Kidney (tissue), 14 donors: ENCODE results near the gene LIN7B. TPM values are rescaled to one million over a fixed set of nuclear protein-coding genes. Genes with fewer than 3 reads are reported as not detected.
A peak's percentile ranks its signal among the peaks of the same experiment; 100 is the strongest.

Experiments
- DNase-seq, 5 donors: peaks; one replicate each; pipeline ENCODE4 v3.0.0-alpha.2; 2013 to 2020
- FAIRE-seq: peaks from 2 replicates; lab custom pipeline; 2012; peaks lifted over from hg19 to GRCh38; lab: Jason Lieb, UNC
- H3K27ac ChIP-seq, 2 donors: one replicate each; pipeline ENCODE4 v1.7.0; 2013; ENCODE audit warnings: low read depth in 2 of 2, low read length in 2 of 2, inconsistent platforms in 1 of 2
- H3K27me3 ChIP-seq: one replicate; pipeline ENCODE4 v1.7.1; 2013; ENCODE audit warnings: low read length, inconsistent platforms; ENCODE audit not compliant: control insufficient read depth, insufficient read depth
- H3K36me3 ChIP-seq, 3 donors: one replicate each; pipeline versions ENCODE4 v1.7.0 to v1.7.1; 2013; ENCODE audit warnings: low read length in 3 of 3, control low read depth in 1 of 3, inconsistent platforms in 1 of 3; ENCODE audit not compliant: insufficient read depth in 3 of 3, control insufficient read depth in 2 of 3
- H3K4me1 ChIP-seq, 3 donors: one replicate each; pipeline versions ENCODE4 v1.7.0 to v1.7.1; 2013; ENCODE audit warnings: low read length in 3 of 3, inconsistent platforms in 1 of 3, low read depth in 1 of 3; ENCODE audit not compliant: control insufficient read depth in 2 of 3, insufficient read depth in 2 of 3
- H3K4me3 ChIP-seq, 3 donors: one replicate each; pipeline versions ENCODE4 v1.7.0 to v1.8.1; 2013; ENCODE audit warnings: low read length in 3 of 3, control low read depth in 1 of 3, inconsistent platforms in 1 of 3
- H3K9ac ChIP-seq, 3 donors: one replicate each; pipeline versions ENCODE4 v1.7.0 to v1.7.1; 2013; ENCODE audit warnings: low read length in 3 of 3, control low read depth in 1 of 3, inconsistent platforms in 1 of 3
- H3K9me3 ChIP-seq, 3 donors: one replicate each; pipeline versions ENCODE4 v1.7.0 to v1.7.1; 2013; ENCODE audit warnings: low read length in 3 of 3, control low read depth in 1 of 3, inconsistent platforms in 1 of 3; ENCODE audit not compliant: control insufficient read depth in 2 of 3, insufficient read depth in 1 of 3
- intact Hi-C: fragments of 100-400 bp; cut with DNase I; formaldehyde crosslinking; loops from one replicate; pipeline ENCODE4 v1.11.1; 2022
- polyA plus RNA-seq: library from polyadenylated mRNA; stranded (reverse); fragments of 350-450 nt; fragmentation: Illumina TruSeq; extraction: RNeasy Lipid Tissue Mini Kit (QIAGEN cat#74804); gene quantifications from one replicate; pipeline ENCODE4 v1.2.3, GENCODE V29; 2014; ENCODE audit warnings: low read depth, low replicate concordance; ENCODE audit not compliant: insufficient read depth
- total RNA-seq: library from RNA; stranded (reverse); fragmentation: NEBNext Ultra II Directional; extraction: Animal tissue kit (Norgen Biotek cat#: 25700); gene quantifications from one replicate; pipeline ENCODE4 v1.2.1, GENCODE V29; 2021
- TF ChIP-seq, protein P1 (sequence below): IDR thresholded peaks from 3 replicates; pipeline ENCODE4 v1.5.1; 2012; ENCODE audit warnings: mild to moderate bottlenecking, moderate library complexity, borderline replicate concordance; ENCODE audit not compliant: insufficient read depth; ENCODE audit errors: extremely low read depth
- donor health status: control.
- donor health status: control.
- donor health status: control.
- donor health status: control.
- donor health status: control.
- donor health status: DM: yes; HTN: yes; CAD: no.
- donor health status: Normal renal cell carcinoma (clear cell type).

Gene LIN7B
- total and polyA plus RNA-seq, 2 donors from 2014 or later = 4.7 to 9.7 TPM

DNA sequence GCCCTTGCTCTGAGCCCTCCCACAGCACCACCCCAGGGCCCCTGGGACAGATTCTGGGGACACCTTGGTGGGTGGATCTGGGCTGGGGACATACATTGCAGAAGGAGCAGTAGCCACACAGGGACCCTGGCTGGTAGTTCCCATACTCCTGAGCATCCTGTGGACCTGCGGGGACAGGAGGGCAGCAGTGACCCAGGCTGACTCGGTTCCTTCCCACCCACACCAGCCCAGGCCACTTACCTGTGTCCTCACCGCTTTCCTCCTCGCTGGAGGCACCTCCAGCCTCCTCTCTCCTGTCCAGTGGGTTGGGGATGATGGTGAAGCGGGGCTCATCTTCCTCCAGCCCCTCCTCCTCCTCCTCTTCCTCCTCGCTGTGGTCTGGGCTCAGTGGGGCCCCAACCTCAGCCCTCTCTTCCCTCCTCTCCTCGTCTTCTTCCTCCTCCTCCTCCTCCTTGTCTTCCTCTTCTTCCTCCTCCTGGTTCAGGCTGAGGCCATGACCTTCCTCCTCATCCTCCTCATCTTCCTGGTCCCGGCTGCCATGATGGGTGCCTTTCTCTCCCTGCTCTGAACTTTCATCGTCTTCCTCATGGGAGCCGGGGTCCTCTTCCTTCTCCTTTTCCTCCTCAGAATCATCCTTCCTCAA is 39.1 kb downstream of the LIN7B start:
- no peak overlapping the region for H3K27ac ChIP-seq
- TF ChIP-seq, protein P1, sequence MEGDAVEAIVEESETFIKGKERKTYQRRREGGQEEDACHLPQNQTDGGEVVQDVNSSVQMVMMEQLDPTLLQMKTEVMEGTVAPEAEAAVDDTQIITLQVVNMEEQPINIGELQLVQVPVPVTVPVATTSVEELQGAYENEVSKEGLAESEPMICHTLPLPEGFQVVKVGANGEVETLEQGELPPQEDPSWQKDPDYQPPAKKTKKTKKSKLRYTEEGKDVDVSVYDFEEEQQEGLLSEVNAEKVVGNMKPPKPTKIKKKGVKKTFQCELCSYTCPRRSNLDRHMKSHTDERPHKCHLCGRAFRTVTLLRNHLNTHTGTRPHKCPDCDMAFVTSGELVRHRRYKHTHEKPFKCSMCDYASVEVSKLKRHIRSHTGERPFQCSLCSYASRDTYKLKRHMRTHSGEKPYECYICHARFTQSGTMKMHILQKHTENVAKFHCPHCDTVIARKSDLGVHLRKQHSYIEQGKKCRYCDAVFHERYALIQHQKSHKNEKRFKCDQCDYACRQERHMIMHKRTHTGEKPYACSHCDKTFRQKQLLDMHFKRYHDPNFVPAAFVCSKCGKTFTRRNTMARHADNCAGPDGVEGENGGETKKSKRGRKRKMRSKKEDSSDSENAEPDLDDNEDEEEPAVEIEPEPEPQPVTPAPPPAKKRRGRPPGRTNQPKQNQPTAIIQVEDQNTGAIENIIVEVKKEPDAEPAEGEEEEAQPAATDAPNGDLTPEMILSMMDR = no peak
- no peaks in the 10 kb centered on the region for H3K36me3 ChIP-seq
- intact Hi-C loops = no loop called here
- no peak overlapping the region for H3K4me3 ChIP-seq
- peaks cover 0 to 28% (median 1%) of the 10 kb centered on the region in 3 donors for H3K4me1 ChIP-seq
- no peak overlapping the region for H3K9ac ChIP-seq
- H3K9me3 ChIP-seq = no peaks in the 10 kb centered on the region
- no peaks in the 10 kb centered on the region for H3K27me3 ChIP-seq
- FAIRE-seq = no peak
- DNase-seq = peak in 1 of 5 donors; percentile 50

DNA sequence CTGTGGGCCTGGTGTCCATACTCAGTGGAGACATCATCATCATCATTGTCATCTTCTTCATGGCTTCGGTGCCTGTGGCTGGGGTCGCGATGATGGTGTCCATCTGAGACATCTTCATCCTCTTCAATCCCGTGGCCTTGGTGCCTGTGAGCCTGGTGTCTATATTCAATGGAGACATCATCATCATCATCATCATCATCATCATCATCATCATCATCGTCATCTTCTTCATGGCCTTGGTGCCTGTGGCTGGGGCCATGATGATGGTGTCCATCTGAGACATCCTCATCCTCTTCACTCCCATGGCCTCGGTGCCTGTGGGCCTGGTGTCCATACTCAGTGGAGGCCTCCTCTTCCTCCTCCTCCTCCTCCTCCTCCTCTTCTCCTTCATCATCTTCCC is 40.1 kb downstream of the LIN7B start:
- Histone ChIP-seq H3K4me1 (peaks cover 0 to 20% (median 3%) of the 10 kb centered on the region in 3 donors), H3K36me3 (no peaks in the 10 kb centered on the region), H3K27ac (no peak overlapping the region), H3K9me3 (no peaks in the 10 kb centered on the region), H3K4me3 (peak overlapping the region in 1 of 3 donors; percentile 8), H3K9ac (no peak overlapping the region), H3K27me3 (no peaks in the 10 kb centered on the region)
- peak in 1 of 5 donors; percentile 42 for DNase-seq
- intact Hi-C loops = no loop called here
- TF ChIP-seq, protein P1 = no peak
- no peak for FAIRE-seq

DNA sequence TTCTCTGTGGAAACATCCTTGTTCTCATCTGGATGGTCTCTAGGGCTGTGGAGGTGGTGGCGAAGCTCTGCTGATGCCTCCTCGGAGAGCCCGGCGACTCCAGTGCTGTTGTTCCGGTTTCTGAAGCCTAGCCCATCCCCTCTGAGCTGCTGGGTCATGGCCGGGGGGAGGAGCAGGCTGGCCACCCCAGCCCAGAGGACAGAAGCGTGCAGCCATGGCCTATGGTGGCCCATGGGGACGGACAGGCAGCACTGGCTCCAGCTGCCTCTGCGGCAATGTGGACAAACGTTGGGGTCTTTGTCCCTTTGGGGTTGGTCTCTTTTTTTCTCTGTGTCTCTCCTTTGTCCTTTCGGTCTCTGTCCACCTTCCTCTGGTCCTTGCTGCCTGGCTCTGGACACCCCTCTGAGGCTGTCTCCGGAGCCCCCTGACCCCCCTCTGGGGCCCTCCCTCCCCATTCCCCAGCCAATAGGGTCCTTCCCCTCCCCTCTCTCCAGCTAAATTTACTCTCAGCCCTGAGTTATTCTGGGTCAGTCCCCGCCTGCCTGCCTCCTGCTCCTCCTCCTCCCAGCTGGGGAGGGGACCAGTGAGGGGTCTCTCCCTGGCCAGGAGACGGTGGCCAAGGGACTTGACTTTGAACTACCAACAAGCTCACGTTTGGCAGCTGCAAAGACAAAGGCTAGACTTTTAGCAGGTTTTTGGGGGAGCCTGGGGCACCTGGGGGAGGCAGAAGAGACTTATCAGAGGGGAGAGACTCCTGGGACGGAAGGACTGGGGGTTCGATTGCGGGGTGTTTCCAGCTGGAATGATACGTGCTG is 41.0 kb downstream of the LIN7B start, which contains the start of gene HRC:
HRC (minus strand) TSS at position 392 of the 815 bp plus-strand sequence; CDS start at position 233, 159 bp downstream.
- Histone ChIP-seq H3K27ac (peak within 1 kb of the TSS; percentile 58 to 69), H3K9me3 (no peaks in the 10 kb centered on the region), H3K4me1 (peaks cover 0 to 14% (median 9%) of the 10 kb centered on the region in 3 donors), H3K36me3 (no peaks in the 10 kb centered on the region), H3K9ac (no peak within 1 kb of the TSS), H3K4me3 (peak within 1 kb of the TSS in 2 of 3 donors; percentile 8 to 33), H3K27me3 (no peaks in the 10 kb centered on the region)
- DNase-seq (peak; percentile 73 to 92 (median 81)), FAIRE-seq (no peak)
- TF ChIP-seq, protein P1 = no peak
- intact Hi-C loops = no loop called here
